HG02970 (cell line): ENCODE results near the gene ASMTL.
A peak's percentile ranks its signal among the peaks of the same experiment; 100 is the strongest.
"Not testable (repeated sequence)": the region's sequence is repeated elsewhere in the genome, so short reads cannot be mapped to it uniquely, and the experiment has no call there.

Experiments
- ATAC-seq: cut with Tn5 transposase; IDR thresholded peaks from one replicate; pipeline ENCODE4 v1.9.1; 2021; ENCODE audit warnings: mild to moderate bottlenecking, moderate library complexity, moderate number of reproducible peaks; ENCODE audit not compliant: unreplicated experiment, low FRiP score

Gene ASMTL

DNA sequence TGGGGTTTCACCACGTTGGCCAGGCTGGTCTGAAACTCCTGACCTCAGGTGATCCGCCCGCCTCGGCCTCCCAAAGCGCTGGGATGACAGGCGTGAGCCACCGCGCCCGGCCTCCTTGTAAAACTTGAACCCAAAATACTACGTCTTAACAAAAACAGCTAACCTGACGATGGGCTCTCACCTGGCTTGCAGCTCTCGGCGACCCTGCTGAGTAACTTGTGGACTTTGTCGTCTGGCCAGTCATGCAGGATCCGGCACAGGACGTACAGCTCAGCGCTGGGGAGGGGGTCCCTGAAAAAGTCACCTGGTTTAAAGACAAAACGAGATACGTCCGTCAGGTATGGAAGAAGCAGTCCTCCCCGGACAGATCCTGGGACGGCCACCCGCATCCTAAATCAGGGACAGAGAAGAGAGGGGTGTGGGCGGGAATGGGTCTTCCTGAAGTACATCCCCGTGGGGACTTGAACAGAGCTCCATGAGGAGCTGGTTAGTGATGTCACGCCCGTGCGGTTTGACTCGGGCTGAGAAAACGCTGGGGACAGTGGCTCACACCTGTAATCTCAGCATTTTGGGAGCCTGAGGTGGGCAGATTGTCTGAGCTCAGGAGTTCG is 40.1 kb downstream of the ASMTL start:
- ATAC-seq, result no peak

DNA sequence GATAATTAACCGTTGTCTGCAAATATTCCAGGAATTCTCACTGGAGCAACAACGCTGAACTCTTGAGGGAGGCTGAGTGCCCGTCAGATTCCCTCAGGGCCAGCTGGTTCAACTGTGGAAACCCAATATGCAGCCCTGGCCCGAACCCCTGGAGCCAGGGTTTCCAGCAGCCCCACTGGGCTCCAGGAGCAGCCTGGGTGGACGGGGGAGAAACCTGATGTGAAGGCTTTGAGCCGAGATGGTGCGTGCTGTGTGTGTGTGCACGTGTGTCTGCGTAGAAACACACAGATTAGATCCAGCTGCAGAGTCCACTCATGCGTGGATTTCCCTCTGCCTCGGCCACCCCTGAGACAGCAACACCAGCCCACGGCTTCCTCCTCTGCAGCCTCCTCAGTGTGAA is 41.4 kb downstream of the ASMTL start:
- ATAC-seq, result no peak

DNA sequence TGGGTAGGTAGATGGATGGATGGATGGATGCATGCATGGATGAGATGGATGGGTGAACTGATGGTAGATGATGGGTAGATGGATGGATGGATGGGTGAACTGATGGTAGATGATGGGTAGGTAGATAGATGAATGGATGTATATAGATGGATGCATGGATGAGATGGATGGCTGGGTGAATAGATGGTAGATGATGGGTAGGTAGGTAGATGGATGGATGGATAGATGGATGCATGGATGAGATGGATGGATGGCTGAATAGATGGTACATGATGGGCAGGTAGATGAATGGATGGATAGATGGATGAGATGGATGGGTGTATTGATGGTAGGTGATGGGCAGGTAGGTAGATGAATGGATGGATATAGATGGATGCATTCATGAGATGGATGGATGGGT is 45.7 kb downstream of the ASMTL start:
- ATAC-seq, result no peak

DNA sequence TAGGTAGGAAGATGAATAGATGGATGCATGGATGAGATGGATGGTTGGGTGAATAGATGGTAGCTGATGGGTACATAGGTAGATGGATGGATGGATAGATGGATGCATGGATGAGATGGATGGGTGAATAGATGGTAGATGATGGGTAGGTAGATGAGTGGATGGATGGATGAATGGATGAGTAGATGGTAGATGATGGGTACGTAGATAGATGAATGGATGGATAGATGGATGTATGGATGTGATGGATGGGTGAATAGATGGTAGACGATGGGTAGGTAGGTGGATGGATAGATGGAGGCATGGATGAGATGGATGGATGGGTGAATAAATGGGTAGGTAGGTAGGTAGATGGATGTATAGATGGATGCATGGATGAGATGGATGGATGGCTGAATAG is 46.9 kb downstream of the ASMTL start:
- not testable (repeated sequence) for ATAC-seq

DNA sequence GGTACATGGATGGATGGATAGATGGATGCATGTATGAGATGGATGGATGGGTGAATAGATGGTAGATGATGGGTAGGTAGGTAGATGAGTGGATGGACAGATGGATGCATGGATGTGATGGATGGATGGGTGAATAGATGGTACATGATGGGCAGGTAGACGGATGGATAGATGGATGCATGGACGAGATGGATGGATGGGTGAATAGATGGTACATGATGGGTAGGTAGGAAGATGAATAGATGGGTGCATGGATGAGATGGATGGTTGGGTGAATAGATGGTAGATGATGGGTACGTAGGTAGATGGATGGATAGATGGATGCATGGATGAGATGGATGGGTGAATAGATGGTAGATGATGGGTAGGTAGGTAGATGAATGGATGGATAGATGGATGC is 48.8 kb downstream of the ASMTL start:
- ATAC-seq, result not testable (repeated sequence)

DNA sequence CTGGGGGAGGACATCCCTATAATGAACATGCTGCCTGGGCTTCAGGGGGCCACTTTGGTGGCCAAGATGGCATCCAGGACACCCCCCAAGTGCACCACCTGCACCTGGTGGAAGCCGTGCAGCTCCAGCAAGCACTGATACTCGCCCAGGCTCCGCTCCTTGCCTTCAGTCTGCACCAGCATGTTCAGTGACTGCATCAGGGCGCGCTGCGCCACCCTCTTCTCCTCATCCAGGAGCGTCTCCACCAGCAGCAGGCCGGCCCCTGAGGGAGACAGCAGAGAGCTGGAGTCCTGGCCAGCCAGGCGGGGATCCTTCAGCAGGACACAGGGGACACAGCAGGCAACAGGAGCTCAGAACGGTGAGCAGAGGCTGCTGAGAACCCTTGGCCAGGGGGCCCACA is 49.5 kb downstream of the ASMTL start:
- no peak for ATAC-seq

DNA sequence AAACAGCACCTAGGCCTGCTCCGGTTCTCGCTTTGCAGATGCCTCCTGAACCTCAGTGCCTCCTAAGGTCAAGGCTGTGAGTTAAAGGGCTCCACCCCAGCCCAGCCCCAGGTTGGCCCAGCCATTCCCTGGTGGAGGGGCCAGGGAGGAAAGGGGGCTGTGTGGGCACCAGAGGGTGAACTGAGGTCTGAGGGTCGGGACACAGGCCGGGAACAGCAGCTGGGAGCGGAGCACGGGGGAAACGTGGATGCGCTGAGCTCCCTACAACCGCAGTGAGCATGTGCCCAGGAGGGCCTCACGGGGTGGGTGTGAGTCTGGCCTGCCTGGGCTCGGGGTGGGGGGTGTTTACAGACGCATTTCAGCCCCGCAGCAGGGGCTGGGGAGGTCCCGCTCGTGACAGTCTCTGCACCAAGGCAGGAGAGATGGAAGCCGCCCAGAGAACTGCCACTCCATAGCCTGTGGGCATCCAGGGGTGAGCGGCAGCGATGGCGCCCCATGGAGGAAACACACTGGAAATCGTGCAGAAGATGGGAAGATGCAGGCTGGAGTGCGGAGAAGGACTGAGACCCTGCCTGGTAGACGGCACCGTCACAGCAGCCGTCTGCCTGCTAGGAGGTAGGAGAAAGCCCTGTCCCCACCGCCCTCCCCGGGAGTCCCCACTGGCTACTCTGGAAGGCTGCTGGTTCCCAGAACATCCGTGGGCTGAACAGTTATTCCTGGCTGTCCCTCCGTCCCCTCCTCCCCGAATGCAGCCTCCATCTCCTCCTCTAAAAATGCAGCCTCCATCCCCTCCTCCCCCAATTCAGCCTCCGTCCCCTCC is 50.9 kb downstream of the ASMTL start:
- no peak for ATAC-seq

DNA sequence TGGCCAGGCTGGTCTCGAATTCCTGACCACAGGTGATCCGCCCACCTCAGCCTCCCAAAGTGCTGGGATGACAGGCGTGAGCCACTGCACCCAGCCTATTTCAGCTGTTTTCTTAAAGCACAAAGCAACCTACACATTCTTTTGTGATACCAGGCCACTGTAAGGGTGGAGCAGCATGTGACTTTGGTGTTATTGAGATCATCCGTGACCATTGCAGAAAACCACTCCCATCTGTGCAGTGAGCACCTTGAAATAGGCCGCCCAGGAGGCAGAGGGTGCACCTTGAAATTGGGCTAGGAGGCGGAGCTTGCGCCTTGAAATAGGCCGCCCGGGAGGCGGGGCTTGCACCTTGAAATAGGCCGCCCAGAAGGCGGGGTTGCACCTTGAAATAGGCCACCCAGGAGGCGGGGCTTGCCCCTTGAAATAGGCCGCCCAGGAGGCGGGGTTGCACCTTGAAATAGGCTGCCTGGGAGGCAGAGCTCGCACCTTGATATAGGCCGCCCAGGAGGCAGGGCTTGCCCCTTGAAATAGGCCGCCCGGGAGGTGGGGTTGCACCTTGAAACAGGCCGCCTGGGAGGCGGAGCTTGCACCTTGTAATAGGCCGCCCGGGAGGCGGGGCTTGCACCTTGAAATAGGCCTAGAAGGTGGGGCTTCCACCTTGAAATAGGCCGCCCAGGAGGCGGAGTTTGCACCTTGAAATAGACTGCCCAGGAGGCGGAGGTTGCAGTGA is 51.8 kb downstream of the ASMTL start:
- no peak for ATAC-seq

DNA sequence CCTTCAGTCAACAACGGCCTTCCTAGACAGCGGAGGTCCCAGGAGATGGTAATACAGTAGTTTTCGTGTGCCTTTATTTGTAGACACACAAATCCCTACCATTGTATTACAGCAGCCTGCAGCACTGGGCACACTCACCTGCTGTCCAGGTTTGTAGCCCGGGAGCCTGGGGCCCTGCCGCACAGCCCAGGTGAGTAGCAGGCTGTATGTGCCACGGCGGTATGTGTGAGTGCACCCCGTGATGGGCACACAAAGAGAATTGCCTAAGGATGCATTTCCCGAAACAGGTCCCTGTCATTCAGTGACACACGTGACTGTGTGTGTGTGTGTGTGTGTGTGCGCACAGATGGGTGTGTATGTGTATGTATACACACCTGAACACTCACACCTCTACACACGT is 52.7 kb downstream of the ASMTL start:
- ATAC-seq, result no peak

DNA sequence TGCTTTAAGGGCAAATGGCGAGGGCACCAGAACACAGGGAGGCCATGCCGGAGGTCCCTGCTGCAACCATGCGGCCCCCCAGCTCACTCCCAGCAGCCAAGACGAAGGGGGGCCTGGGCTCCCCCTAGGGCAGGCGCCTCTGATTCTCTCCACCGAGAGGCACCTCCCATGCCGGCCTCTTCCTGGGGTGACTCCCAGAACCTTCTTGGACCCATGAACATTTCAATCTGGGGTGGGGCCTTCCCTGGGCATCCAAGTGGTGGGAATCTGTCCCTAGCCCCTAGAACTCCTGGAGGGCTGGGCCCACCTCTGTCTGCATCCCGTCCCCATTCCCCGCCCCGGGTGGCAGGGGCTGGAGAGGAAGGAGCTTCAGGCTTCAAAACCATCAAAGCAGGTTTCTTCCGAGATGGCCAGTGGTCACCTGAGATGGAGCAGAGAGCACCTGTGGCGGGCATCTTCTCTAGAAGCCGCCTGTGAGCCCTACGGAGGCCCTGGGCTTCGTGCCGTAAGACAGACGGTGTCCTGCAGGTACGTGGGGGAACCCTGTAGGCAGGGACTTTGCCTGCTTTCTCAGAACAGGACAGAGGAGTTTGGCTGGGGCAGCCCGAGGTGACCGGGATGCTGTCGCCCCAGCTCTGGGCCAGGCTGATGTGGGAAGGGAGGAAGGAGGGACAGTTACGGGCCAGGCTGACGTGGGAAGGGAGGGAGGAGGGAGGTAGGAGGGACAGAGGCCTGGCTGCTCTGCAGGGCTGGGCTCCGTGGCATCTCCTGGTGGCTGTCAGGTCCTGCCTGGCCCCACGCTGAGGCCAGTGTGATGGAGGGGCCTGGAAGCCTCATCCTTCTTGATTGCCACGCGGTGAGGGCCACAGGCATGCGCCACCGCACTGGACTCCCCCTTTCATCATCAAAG is 54.0 kb downstream of the ASMTL start:
- no peak for ATAC-seq

DNA sequence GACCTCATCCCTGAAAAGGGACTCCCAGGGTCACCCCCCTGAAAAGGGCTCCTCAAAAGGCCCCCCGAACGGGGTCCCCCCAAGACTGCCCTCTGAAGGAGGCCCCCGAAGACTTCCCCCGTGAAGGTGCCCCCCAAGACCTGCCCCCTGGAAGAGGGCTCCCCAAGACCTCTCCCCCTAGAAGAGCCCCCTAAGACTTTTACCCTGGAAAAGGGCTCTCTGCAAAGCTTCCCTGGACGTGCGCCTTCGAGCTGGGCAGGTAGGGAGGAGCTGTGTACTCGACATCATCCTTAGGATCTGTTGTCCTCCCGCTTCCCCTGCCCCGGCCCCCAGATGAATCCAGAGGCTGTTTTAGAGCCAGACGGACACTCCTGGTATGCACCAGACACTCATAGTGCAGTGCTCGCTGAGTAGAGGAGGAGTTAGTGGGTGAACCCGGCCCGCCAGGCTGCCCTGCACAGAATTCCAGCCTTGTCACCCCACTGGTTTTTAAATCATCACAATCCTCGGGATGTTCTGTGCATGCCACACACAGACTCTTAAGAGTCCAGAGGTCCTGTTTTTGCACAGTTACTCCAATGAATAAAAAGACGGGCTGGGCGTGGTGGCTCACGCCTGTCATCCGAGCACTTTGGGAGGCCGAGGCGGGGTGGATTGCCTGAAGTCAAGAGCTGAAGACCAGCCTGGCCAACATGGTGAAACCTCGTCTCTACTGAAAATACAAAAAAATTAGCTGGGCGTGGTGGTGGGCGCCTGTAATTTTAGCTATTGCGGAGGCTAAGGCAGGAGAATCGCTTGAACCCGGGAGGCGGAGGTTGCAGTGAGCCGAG is 55.1 kb downstream of the ASMTL start:
- no peak for ATAC-seq

DNA sequence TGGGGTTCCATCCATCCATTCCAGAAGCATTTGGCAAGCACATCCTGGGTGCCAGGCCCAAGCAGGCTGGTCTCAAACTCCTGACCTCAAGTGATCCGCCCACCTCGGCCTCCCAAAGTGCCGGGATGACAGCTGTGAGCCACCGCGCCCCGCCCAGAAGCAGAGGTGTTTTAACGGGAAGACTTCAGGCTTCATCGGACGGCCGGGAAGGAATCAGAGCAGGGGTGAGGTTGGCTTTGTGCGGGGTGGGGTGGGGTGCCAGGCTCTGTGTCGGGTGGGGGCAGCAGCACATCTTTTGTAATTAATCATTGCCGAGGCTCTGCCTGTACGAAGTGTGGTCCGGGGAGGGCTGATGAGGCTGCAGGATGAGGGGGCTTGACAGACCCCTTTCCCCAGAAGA is 55.7 kb downstream of the ASMTL start:
- no peak for ATAC-seq

DNA sequence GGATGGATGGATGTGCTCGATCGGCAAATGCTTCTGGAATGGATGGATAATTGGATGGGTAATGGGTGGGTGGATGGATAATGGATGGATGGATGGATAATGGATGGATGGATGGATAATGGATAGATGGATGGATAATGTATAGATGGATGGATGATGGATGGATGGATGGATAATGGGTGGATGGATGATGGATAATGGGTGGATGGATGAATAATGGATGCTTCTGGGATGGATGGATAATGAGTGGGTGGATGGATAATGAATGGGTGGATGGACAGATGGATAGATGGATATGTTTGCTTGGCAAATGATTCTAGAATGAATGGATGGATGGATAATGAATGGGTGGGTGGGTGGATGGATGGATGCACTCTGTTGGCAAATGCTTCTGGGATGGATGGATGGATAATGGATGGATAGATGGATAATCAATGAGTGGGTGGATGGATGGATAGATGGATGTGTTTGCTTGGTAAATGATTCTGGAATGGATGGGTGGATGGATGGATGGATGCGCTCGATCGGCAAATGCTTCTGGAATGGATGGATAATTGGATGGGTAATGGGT is 57.0 kb downstream of the ASMTL start:
- no peak for ATAC-seq

DNA sequence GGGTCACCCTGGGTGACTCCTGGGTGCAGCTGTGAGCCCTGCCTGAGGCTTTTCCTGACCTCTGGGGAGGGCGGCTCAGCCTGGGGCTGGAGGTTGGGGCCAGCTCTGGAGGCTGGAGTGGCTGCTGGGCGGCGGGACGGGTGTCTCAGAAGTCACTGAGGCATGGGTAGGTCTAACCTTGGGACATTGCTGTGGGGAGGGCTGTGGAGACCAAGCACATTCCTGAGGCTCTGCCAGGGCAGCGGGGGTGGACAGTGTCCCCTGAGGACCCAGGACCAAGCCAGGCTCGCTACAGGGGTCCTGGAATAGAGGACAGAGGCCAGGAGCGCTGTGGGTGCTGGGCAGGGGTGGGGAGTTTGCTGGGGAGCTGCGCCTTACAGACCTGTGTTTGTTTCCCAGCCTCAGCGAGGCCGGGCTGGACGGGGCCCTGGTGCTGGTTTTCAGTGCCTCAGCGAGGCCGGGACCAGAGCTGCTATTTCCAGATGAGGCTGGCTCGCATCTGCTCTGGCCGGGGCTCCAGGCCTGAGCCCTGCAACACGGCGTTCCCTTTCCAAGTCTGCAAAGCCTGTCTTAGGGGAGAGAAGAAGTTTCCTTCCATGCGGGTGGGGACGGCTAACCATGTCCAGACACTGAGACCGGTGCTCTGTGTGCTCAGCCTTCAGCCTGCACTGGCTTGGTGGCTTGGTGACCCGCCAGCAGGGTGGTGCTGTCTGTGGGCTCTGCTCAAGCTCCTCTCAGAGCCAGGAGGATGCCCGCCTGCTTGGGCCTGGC is 57.8 kb downstream of the ASMTL start:
- no peak for ATAC-seq

DNA sequence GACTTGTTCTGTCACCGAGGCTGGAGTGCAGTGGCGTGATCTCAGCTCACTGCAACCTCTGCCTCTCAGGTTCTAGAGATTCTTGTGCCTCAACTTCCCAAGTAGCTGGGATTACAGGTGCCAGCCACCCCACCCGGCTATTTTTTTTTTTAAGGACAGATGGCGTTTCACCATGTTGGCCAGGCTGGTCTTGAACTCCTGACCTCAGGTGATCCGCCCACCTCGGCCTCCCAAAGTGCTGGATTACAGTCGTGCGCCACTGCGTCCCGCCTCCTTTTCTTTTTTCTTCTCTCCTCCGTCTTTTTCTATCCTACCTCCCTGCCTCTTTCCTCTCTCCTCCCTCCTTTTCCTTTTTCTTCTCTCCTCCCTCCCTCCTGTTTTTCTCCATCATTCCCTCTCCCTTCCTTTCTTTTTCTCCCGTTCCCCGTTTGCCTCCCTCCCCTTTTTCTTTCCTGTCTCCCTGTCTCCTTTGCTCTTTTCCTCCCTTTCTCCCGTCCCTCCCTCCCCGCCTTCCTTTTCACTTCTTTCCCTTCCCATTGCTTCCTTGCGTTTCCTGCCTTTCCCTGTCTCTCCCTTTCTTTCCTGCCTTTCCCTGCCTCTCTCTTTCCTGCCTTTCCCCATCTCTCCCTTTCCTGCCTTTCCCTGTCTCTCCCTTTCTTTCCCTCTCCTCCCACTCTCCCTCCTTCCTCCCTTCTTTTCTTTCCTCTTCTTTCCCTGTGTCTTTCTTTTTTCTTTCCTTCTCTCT is 58.7 kb downstream of the ASMTL start:
- no peak for ATAC-seq

DNA sequence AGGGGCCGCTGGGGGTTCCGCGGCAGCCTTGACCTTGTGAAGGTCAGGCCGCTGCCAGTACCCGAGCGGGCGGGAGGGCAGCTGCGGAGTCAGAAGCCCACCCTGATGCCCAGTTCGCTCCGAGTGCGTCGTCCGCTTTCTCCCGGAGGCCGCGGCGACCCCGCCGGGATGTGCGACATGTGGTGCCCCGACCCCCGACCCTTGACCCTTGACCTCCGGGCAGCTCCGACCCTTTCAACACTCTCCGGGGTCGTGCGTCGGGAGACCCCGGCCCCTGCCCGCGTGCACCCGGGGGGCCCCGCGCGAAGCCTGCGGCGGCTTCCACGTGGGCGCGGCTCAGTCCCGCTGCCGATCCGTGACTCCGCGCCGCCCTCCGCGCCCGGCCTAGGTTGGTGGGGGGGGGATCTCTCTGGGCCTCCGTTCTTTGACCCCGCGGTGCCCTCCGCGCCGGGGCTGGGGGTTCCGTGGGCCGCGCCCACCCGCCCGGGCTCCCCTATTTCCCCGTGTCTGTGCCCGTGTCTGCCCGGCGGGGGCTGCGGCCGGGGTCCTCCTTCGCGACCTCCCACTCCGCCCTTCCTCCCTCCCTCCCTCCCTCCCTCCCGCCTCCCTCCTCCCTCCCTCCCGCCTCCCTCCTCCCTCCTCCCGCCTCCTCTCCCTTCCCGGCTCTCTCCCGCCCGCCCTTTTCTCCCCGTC is 60.2 kb downstream of the ASMTL start:
- peak; percentile 4 for ATAC-seq

DNA sequence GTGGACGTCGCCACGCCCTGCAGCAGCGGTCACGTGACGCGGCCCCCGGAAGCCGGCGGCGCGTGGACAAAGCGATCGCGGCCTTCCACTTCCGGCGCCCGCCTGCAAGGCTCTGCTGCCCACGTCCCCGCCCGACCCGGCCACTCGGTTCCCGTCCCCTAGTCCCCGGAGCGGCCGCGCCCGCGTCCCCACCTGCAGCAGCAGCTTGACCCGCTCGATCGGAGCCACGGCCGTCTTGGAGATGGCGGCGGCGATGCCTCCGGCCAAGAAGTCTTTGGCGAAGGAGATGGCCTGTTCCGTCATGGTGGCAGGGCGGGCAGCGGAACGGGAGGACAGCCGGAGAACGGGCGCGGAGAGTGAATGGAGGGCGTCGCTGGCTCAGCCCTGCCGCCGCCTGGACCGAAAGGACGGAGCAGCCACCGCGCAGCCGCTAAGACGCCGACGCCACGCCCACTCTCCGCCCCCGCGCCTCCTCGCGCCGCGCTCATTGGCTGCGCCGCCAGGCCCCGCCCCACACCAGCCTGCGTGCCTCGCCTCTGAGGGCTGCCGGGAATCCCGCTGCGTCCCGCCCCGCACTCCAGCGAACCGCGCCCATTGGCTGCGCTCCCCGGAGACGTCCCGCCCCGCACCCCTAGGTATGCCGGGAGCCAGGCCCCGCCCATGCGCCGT is 60.9 kb downstream of the ASMTL start, which contains the start of gene SLC25A6:
Gene SLC25A6, minus strand, starts transcription at position 407 of the 669 bp plus-strand sequence. Its CDS starts 104 bp downstream, at position 303.
- ATAC-seq, result peak; percentile 96
